ENCODE results near the gene SYT1.

- no peak for TF ChIP-seq TARDBP (IDR thresholded peaks at IDR 0.05)
- no peak for TF ChIP-seq FOXA1 (IDR thresholded peaks at IDR 0.05)
- no peak for TF ChIP-seq ARNT (IDR thresholded peaks at IDR 0.05)
- no peak for TF ChIP-seq ELF4 (IDR thresholded peaks at IDR 0.05)
- TF ChIP-seq HDGF (IDR thresholded peaks at IDR 0.05; ENCODE audit: borderline replicate concordance): no peak
- TF ChIP-seq SUZ12 (IDR thresholded peaks at IDR 0.05): no peak
- no peak for TF ChIP-seq CTBP1 (IDR thresholded peaks at IDR 0.05; ENCODE audit: borderline replicate concordance)
- TF ChIP-seq SP1 (IDR thresholded peaks at IDR 0.05): no peak
These were observed 52.9 kb downstream of the SYT1 start for GRCh38 chr12:78917513-78917912.
